ENCODE results near the gene LMO2.

The LMO2 gene

DNA sequence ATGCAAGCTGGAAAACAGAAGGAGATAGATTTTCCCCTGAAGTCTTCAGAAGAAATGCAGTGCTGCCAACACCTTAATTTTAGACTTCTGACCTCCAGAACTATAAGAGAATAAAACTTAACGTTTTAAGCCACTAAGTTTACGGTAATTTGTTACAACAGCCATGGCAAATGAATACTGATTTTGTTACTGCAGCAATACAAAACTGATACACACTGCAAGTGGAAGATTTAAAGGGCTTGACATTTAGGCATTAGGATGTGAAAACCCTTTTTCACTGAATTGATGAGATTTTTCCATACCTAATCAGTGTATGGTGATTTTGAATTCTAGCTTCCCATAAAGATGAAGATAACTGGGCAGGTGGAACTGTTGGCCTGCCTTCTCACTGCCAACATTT, 22.1 kb upstream of the LMO2 start:
- TF ChIP-seq, protein P1, sequence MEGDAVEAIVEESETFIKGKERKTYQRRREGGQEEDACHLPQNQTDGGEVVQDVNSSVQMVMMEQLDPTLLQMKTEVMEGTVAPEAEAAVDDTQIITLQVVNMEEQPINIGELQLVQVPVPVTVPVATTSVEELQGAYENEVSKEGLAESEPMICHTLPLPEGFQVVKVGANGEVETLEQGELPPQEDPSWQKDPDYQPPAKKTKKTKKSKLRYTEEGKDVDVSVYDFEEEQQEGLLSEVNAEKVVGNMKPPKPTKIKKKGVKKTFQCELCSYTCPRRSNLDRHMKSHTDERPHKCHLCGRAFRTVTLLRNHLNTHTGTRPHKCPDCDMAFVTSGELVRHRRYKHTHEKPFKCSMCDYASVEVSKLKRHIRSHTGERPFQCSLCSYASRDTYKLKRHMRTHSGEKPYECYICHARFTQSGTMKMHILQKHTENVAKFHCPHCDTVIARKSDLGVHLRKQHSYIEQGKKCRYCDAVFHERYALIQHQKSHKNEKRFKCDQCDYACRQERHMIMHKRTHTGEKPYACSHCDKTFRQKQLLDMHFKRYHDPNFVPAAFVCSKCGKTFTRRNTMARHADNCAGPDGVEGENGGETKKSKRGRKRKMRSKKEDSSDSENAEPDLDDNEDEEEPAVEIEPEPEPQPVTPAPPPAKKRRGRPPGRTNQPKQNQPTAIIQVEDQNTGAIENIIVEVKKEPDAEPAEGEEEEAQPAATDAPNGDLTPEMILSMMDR (IDR thresholded peaks at IDR 0.05; ENCODE audit: low read depth, low read length, missing control alignments), result no peak
- DNase-seq (ENCODE audit: extremely low read depth, low read depth), result no peak
- H3K4me3 ChIP-seq (replicated peaks; ENCODE audit: low read depth, low read length), result no peak overlapping the region

DNA sequence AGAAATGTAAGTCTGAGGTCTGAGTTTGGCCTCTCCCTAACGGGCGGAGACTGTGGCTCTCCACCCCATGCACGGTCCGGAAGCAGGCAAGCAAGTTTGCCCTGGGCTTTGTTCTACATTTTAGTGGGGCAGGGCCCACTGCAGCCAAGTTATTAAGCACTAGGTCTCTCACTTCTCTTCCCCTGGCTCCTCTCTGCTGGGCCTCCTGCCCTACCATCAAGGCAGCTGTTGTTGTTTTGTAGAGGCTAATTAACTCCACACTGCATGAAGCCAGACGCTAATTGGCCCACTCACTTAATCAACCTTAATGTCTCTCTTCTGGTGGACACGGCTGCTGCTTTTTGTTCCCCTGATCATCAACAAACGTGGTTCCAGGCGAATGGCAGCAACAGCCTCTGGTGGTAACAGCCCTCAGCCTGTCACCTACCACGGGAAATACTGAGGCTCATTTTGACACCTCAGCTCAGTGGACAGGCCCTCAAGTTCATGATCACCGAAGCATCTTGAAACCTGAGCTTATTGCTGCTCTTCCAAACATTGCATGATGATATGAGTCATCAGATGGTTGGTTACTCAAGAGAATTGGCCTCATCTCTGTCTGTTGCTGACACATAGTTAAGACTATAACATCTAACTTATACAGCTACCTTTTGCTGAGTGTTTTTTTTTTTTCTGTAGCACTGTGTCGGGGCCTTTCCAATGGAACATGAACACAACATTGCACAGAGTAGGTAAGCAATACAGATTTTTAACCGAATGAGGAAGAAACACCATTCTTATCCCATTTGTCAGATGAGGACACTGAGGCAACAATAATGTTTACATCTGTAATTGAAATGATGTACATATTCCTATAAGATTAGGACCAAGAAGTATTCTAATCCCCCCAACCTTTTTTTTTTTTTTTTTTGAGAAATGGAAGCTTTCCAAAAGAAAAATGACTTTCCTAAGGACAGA, 20.8 kb upstream of the LMO2 start:
- TF ChIP-seq, protein P1 (IDR thresholded peaks at IDR 0.05; ENCODE audit: low read depth, low read length, missing control alignments), result no peak
- peak; percentile 66 for DNase-seq (ENCODE audit: extremely low read depth, low read depth)
- H3K4me3 ChIP-seq (replicated peaks; ENCODE audit: low read depth, low read length), result no peak overlapping the region

DNA sequence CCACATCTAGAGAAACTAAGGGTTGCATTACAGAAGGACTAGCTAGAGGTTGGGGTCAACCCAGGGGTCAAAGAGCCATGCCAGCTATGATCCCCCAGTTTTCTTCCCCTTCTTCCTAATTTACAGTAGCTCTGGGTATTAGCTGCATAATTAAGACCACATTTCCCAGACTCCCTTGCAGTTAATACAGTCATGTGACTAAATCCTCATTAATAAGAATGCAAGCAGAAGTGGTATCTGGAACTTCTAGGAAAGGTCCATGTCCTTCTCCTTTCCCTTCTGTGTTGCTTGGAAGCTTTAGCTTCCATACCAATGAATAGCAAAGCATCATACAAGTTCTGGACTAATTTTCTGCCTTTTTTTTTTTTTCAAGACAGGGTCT, 19.1 kb upstream of the LMO2 start:
- H3K4me3 ChIP-seq (replicated peaks; ENCODE audit: low read depth, low read length), result no peak overlapping the region
- TF ChIP-seq, protein P1 (IDR thresholded peaks at IDR 0.05; ENCODE audit: low read depth, low read length, missing control alignments), result no peak
- DNase-seq (ENCODE audit: extremely low read depth, low read depth), result no peak

DNA sequence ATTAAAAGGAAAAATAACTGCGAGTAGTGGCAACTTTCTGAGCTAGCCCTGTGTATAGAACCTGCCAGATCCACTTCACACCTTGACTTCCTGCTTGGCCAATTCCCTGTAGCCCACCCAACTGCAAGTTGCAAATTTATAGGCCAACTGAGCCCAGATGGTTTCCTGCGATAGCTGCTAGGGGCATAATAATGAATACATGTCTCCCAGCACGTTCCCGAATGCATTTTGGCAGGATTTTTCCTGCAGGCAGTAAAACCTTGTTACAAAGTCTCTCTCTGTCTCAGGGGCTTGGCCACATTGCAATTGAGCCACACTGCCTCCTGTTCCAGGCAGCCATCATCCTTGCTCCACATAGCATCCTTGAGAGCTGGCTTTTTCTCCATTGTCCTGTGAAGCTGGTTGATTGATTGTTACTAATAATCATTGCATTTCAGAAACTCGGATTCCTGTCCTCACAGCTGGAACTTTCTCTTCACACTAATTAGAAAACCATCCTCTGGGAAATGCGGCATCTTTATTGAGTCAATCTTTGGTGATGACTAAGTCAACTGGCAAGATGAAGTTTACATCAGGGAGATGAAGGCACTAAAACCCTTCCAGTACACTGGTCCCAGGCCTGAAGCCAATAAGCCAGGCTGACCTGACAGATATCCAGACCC, 18.6 kb upstream of the LMO2 start:
- H3K4me3 ChIP-seq (replicated peaks; ENCODE audit: low read depth, low read length), result no peak overlapping the region
- TF ChIP-seq, protein P1 (IDR thresholded peaks at IDR 0.05; ENCODE audit: low read depth, low read length, missing control alignments), result no peak
- DNase-seq (ENCODE audit: extremely low read depth, low read depth), result no peak

DNA sequence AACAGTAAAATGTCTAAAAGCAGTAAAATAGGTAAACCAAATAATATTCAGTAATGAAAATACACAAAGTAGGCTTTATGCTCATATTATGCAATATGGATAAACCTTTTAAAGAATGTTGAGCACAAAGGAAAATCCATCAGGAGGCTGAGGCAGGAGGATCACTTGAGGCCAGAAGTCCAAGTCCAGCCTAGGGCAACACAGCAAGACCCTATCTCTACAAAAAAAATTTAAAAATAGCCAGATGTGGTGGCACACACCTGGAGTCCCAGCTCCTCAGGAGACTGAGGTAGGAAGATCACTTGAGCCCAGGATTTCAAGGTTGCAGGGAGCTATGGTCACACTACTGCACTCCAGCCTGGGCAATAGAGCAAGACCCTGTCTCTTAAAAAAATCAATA, 17.7 kb upstream of the LMO2 start:
- H3K4me3 ChIP-seq (replicated peaks; ENCODE audit: low read depth, low read length), result no peak overlapping the region
- DNase-seq (ENCODE audit: extremely low read depth, low read depth), result no peak
- TF ChIP-seq, protein P1 (IDR thresholded peaks at IDR 0.05; ENCODE audit: low read depth, low read length, missing control alignments), result no peak

DNA sequence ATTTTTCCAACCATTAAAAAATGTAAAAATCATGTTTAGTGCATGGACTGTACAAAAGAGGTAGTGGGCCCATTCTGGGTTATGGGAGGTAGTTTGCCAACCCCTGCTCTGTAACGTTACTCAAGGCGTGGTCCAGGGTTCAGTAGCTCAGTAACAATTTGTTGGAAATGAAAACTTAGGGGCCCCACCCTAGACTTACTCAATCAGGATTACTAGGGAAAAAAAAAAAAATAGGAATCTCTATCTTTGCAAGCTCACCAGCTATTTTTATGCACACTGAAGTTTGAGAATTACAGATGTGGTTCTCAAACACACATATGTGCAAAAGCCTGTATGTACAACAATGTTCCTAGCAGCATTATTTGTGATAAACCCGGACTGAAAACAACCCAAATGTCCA, 17.3 kb upstream of the LMO2 start:
- DNase-seq (ENCODE audit: extremely low read depth, low read depth), result no peak
- H3K4me3 ChIP-seq (replicated peaks; ENCODE audit: low read depth, low read length), result no peak overlapping the region
- TF ChIP-seq, protein P1 (IDR thresholded peaks at IDR 0.05; ENCODE audit: low read depth, low read length, missing control alignments), result no peak

All from HFF-Myc (cell line).